ENCODE measurements around the gene ADRA1B.

- TF ChIP-seq POLR2A (IDR thresholded peaks at IDR 0.05; ENCODE audit: low read length) (no peak), GATA1 (IDR thresholded peaks at IDR 0.05; ENCODE audit: low read depth, low read length) (no peak)
Measured at GRCh38 chr5:160021831-160022446, 105.7 kb downstream of the ADRA1B start.
